SKM-1 (cell line): ENCODE measurements around the gene HOXA6.

Experiments
- DNase-seq: peaks from one replicate; lab custom pipeline; 2025; ENCODE audit not compliant: unreplicated experiment; lab: John Stamatoyannopoulos, UW

Gene HOXA6

DNA sequence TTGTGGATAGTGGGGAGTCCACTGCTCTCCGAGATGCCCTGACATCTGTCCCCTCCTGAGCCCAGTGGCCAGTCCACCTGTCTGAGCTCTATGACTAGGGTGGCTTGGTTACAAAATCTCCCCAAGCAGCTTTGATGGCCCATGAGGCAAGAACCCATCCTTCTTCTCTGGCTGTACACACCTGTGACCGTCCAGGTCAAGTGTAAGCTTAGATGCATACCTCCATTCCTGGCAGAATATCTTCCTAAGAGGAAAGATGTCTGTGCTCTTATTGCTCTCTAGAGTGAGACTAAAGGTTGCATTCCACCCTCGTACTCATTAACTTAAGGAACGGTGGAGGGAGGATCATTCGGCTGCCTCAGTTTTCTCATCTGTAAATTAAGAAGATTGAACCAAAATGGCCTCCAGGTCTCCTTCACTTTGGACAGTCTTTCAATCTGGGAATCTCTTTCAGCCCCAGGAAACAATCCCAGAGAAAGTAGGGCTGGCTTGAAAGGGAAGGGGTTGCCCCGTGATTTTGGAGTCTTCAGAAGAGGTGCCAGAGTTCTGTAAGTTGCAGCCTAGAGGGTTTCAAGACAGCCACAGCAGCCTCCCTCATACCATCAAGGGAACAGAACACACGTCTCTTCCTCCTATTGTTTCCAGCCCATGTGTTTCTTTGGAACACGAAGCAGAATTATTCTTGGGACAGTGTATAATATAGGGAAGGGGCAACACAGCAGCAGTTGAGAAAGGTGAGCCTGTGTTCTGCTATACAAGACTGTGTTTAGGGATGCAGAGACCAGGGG, 22.5 kb downstream of the HOXA6 start:
- DNase-seq = no peak

DNA sequence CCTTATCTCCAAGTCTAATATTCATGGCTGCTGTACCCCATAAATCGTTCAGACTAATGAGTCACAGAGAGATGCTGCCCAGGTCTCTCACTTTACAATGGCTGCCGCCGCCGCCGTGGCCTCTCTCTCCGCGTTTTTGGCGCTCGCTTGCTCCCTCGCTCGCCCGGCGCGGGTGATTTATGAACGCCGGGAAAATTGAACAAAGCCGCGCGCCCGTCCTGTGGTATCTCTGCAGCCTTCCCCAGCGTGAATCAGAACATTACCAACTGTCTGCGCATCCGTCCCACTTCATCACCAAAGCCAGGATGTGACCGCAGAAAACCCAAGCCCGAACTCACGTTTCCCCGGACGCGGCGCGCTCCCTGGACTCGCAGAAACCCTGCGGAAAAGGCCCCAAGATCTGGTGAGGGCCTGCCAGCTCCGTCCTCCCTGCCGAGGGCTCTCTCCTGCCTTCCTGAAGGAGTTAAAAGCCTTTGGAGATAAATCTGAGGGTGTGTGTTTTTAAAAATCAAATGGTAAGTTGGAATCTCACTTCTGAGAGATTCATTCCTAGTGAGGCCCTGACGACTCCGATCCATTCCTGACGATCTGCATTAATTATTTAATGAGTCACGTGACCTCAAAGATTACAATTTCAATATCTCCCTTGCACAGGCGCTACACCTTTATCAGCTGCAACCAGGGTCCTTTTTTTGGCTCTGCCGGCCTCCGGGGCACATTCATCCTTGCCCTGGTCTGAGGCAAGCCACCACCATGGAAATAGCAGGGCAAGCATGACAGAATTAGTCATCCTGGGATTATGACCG, 23.3 kb downstream of the HOXA6 start:
- no peak for DNase-seq

DNA sequence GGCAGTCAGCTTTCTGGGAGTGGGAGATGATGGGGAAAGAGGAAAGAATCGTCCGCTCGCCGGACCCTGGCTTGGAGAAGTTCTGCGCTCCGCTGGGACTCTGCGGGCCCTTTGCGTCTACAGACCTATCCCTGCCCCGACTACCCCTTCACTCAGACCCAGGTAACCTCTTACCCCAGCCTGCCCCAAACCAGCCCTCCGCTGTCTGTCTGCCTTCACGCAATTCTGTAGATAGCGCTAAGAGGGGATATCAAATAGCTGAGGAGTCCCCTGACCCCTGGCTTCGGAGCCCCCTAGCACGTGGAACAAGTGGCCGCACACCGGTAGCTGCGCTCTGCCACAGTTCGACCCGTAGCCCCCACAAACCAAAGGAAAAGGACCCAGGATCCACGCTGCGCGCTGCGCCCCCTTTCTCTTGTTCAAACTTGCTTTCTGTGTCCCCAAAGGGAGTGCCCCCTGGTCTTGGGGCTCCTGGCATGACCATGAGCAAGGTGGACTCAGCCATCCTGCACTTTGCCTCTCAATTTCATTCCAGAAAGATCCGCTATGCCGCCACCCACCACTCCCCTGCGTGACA, 24.0 kb downstream of the HOXA6 start:
- no peak for DNase-seq

DNA sequence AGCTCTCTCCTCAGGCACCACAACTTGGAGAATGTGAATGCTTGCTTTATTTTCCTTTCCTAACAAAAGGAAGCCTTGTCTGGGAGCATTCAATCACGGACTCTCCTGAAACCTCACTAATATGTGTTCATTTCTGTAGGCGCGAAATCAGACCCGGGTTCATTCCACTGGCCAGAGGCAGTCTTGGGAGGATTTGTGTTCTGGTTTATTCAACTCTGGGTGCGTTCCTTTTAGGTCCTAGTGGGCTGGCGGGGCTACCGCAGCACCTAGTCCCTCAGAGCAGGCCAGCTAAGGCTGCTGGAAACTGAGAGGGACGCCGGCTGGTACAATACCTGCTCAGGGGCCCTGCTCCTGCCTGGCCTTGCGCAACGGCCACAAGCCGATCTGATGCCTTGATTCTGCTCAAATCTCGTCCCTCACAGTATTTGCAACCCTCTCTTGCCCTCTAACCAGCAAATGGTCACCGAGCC, 24.5 kb downstream of the HOXA6 start:
- no peak for DNase-seq

DNA sequence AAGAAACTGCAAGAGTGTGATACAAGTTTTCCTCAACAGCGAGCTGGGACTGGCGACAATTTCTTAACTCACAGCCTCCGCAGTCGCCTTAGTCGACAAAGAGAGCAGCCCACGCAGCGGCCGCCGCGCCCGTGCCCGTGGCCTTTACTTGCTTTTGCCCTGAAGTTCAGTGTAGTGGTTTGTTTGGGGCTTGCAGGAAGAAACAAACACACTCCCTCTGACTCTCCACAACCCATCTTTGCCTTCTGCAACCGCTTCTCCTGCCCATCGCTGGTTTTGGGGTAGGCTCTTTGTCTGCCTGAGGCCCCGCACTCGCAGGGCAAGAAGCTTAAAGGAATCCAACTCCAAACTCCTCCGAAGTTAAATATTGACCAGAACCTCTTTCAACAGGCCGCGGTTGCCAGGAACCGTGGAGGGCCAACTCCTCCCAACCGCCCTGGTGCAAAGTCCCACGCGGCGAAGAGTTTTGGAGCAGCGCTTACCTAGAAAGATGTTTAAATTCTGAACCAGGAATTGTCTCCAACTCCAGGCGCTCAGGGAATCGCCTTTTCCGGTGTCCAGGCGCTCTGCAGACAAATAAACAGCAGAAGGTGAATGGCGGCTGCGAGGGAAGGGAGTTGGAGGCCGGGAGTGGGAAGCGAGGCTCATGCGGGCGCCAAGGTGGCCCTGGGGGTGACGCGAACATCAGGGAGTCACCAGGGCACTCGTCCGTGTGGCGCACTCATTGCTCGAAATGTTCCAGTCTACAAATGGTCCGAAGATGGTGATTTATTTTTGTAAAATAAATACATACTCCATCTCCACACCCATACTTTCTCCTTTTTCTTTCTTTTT, 25.3 kb downstream of the HOXA6 start:
- DNase-seq = no peak

DNA sequence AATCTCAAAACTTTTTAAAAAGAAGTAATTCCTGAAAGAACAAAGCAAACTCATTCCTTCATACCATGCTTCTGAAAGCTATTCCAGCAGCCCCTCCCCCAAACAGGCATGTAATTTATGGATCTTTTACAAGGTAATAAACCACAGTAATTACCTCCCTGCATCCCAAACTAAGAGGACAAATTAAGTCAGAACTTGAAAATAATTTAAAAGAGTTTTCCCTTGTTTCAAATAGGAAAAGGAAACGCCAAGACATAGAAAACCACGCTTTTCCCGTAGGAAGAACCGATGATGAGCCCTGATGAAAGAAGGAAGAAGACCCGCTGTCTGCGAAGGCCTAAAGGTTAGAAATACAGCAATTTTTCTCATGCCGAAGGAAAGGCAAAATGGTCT, 25.9 kb downstream of the HOXA6 start:
- no peak for DNase-seq

DNA sequence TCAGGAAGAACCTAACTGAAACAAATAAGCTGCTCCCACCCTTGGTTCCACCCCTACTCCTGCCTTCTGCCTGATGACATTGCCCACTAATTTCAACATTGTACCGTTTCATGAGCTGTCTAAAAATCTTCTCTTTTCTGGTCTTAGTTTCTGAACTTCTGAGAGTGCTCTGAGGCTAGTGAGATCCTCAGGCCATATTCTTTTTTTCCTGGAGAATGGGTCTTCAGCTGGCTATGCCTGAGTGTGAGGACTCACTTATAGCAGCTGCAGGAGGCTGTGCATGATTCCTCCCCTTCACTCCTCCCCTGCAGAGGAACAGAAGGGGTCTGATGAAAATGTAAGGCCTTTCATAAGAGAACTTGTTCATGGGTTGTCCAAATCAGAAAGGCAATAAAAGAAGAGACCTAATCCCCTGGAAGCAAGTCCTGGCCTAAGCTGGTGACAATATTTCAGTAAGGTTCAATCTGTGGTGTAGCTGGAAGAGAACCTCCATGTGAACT, 28.1 kb downstream of the HOXA6 start:
- no peak for DNase-seq

DNA sequence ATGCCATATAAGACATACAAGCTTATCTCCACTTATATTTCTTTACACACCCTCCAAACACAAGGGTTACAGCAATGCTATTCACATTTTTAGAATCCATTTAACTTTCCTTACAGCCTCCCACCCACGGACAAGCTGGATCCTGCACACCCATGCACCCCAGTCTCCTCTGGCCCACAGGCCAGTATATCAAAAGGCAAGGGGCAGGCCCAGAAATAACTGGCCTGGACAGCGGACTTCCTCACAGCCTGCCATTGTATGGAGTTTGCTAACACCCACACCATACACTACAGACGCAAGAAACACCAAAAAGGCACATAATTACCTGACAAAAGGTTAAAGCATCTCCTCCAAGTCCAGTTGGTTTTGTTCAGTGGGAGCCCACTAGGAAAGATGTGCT, 29.0 kb downstream of the HOXA6 start:
- no peak for DNase-seq

DNA sequence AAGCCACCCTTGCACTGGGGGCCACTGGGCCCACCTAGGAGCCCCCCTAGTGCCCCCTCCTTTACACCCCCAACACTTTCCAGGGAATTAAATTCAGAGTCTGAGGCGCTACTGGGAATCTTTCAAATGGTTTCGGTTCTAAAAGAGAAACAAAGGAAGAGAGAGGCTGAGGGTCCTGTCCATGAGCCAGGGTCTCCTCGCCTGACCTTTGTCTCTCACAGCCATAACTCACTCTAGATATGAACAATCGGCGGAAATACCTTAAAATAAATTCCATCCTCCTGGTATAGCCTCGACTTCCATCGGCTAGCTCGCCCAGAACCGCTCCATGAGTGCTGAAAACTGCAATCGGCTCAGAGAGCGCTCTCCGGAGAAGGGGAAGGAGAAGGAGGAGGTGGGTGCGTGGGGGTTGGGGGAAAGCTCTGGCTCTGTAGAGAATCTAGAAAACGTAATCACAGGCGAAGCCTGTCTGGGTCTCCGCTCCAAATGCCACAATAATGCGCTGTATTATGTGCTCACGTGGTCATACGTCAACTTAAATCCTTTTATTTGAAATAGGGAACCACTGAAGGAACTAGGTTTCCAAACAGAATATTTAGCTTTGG, 29.6 kb downstream of the HOXA6 start:
- DNase-seq = no peak

DNA sequence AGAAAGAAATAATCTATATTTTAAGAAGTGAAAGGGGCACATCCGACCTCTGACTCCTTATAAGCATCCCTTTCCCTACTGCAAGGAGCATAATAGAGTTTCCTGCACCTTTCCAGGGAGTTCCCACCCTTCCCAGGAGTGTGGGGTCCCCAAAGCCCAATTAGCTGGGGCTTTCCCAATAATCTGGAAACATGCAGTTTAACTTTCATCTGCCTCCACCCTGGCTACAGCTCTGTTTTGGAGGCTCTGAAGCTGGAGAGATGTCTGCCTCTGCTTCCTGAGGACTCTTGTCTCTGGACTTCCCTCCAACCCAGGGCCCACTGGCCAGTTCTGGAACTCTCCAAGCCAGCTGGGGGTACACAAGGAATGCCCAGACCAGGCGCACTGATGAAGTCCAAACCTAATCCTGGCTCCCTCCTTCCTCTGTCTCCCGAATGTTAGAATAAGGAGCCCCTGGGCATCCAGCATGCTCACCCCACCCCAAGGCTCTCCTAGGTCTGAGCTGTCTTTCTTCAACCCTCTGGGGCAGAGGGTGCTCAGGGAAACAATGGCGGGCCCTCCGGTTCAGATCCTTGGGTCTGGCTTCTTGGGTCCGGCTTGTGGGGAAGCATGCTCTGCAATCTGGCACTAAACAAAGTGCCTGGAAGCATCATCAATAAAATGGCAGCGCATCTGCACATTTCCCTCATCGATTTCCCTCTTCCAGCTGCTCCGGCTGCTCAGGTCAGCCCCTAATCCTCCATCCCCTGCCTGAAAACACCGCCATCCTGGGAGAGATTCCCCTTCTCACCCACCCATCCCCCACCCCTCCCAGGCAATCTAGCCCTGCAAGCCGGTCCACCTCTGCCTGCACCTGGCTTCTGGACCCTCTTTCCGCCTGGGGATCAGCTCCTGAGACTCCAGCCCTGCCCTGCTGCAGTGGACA, 30.4 kb downstream of the HOXA6 start:
- no peak for DNase-seq

DNA sequence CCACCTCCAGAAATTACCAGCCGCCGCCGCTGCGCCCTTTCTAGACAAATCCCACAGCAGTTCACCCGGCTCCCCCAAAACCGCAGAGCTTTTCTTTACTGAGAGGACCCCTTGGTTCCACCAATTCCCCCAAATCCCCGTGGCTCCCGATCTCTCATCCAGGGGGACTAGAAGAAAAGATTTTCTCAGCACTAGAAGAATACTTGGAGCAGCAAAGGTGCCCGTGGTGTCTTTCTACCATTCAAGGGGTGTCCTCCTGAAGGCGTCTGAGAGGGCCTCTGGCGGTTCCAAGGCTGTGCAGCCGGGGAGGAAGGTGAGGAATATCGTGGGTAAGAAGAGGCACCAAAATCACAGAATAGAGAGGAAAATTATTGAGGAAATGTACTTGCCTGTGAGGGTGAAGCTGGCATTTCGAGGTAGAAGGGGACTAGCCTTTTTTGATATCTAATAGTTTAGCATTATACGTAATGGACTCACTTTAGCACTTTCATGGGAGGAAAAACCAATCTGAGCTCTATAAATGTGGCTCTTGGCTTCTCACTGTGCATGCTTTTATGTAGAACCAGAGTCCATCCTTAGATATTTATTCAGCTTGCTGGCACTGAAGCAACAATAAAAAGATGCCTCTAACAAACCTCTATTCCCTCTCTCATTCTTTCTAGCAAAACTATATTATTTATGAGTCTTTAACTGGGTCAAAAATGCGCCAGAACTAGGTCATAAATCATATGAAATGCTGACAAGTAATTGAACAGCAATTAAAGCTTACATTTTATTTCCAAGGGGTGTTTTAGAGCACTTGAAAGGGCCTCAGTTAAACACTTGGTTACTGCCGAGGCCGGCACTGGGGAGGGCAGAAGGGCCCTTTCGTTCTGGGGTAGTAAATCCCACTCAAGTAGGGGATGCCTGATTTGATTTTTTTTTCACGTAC, 31.3 kb downstream of the HOXA6 start:
- DNase-seq = no peak

DNA sequence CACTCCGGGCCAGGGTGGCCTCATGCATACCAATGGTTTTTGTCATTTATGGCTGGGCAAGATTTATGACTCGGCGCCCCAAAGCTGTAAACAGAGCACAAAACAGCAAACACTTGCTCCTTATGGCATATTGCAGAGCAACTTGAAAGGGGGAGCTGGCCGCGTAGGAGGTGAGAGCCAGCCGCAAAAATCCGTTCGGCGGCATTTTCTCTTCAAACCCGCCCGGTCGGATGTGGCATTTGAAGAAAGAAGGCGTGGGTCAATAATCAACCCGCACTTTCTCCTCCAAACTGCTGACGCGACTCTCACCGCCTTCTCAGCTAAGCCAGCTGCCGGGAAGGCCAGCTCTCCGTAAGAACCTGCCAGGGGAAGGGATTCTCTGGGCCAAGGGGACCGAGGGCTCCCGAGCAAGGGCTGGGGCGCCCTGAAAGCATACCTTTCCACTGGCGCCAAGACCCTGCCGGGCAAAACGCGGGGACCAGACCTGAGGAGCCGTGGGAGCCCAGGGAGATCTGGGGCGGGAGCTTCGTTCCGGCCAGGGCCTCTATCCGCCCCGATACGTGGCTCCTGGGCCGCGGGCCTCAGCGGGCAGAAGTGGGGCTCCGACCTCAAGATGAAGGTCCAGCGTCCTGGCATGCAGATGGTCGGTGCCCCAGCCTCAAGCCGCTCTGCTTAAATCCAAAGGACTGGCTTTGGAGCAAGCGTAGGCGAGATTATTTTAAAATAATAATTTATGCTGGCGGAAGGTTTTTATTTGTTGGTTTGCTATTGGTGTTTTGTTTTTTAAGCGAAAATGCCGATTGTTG, 32.1 kb downstream of the HOXA6 start:
- DNase-seq = no peak

DNA sequence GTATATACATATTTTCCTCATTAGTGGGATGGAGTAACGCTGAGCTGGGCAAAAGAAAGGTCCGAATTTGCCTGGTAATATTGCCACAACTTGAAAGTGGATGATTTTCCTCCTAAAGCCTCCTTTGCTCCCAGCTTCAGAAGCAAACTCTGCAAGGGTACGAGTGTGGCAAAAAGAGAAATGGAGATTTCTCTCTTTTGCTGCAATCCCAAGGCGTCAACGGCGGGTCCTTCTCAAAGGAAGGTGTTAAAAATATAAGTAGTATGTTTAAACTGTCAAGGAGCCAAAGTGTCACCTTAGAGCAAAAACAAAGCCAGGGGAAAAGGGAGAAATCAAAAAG, 32.7 kb downstream of the HOXA6 start:
- DNase-seq = no peak

DNA sequence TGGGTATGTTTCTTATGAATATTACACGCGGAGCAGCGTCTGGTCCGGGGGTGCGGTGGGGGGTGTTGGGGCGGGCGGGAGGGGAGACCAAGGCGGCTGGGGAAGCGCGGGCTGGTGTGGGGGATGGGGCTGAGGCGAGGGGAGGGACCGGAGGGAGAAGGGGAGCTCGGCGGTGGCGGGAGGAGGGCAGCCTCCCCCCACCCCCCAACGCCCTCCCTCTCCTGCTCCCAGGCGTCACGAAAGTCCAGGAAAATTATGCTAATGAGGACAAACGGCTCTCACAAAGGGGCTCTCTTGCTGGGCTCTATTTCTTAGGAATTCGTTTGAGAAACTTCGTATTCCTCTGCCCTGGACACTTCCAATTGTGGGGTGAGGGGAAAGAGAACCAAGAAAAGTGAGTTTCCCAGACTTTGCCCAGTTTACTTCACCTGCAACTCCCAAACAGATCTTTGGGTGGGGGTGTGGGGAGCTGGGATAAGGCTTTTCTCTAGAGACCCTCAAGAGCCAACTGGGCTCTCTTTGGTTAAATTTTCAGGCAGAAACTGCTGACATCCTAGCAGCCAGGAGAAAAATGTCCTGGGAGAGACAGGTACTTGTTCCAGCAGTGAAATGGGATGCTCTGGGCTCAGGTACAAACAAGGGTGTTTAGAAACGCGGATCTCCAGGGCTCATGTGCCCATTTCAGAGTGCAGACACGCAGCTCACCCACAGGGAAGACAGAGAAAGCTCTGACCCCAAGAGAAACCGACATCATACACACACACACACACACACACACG, 33.4 kb downstream of the HOXA6 start:
- no peak for DNase-seq

DNA sequence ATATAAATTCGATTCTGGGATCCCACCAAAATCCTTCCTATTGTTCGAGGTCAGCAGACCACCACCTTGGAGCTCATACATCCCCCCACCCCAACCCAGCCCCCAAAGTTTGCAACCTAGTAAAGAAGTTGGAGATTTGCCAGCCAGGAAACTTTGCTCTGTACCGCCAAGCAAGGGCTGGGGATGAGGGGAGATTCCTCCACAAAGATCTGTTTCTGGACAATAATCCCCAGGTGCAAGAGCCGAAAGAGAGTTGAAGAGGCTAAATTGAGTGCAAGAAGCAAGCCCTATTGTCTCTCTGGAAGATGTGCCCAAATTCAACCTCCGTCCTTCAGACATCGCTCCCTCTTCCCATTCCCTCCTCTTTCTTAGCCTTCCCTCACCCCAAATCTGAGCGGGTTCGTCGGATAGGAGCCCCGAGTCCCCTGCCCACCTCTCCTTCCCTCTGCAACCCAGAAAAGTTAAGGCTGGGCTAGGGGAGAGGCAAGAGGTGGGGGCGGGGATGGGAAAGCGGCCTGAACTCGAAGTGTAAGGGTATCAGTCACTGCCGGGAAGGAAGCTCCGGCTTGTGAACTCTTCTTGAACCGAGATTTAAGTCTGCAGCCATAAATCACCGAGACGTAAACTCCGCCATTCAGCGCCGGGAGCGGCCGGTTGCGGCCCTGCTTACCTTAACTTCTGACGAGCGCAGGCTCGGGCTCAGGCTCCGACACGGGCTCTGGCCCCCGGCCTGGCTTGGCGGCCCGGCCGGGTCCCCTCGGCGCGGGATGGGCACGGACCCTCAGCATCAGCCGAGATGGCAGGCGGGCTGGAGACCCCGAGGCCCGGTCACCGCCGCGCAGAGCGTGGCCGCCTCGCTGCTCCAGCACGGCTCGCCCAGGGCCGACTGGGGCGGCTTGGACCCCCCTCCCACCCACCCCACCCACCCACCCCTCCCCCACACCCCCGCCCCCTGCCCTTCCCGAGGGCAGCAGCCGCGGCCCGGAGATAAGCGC, 34.3 kb downstream of the HOXA6 start:
- DNase-seq = no peak

DNA sequence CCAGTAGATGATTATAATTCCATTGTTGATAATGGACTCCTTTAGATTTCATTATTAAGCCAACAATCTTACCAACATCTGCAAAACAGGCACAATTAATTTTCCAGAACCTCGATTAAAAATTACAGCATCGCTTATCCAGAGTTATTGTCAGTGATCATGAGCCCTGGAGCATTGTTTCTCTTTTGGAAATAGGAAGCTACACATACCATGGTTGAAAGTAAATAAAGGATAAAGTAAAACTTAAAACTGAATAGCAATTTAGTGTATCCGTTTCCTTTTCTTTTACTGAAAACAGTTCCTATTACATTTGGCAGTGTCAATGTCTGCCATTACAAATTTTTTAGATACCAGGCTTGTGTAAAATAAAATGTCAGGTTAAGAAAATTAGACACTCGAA, 35.2 kb downstream of the HOXA6 start:
- no peak for DNase-seq
